Measurements from ENCODE around the gene HIF1A.

Gene HIF1A

DNA sequence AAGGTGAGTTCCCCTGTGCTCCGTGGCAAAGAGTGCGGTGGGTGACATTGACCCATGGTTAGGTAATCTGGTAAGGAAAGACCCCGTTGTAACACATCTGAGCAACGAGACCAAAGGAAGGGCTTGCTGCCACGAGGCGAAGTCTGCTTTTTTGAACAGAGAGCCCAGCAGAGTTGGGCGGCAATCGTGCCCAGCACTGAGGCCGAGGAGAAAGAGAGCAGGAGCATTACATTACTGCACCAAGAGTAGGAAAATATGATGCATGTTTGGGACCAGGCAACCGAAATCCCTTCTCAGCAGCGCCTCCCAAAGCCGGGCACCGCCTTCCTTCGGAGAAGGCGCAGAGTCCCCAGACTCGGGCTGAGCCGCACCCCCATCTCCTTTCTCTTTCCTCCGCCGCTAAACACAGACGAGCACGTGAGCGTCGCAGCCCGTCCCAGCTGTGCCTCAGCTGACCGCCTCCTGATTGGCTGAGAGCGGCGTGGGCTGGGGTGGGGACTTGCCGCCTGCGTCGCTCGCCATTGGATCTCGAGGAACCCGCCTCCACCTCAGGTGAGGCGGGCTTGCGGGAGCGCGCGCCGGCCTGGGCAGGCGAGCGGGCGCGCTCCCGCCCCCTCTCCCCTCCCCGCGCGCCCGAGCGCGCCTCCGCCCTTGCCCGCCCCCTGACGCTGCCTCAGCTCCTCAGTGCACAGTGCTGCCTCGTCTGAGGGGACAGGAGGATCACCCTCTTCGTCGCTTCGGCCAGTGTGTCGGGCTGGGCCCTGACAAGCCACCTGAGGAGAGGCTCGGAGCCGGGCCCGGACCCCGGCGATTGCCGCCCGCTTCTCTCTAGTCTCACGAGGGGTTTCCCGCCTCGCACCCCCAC lies at the start of gene HIF1A:
Gene HIF1A, plus strand, starts transcription at position 684 of the 865 bp plus-strand sequence. CDS start 292 bp downstream, outside the sequence.
- no peak for TF ChIP-seq ZFX (IDR thresholded peaks at IDR 0.05; ENCODE audit: borderline replicate concordance)
- TF ChIP-seq, protein P1, sequence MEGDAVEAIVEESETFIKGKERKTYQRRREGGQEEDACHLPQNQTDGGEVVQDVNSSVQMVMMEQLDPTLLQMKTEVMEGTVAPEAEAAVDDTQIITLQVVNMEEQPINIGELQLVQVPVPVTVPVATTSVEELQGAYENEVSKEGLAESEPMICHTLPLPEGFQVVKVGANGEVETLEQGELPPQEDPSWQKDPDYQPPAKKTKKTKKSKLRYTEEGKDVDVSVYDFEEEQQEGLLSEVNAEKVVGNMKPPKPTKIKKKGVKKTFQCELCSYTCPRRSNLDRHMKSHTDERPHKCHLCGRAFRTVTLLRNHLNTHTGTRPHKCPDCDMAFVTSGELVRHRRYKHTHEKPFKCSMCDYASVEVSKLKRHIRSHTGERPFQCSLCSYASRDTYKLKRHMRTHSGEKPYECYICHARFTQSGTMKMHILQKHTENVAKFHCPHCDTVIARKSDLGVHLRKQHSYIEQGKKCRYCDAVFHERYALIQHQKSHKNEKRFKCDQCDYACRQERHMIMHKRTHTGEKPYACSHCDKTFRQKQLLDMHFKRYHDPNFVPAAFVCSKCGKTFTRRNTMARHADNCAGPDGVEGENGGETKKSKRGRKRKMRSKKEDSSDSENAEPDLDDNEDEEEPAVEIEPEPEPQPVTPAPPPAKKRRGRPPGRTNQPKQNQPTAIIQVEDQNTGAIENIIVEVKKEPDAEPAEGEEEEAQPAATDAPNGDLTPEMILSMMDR (IDR thresholded peaks at IDR 0.05): no peak
- peak within 1 kb of the TSS; percentile 66 for H3K27ac ChIP-seq

GRCh38 chr14:61646366-61647116 lies 48.8 kb upstream of the HIF1A start:
- no peak overlapping the region for H3K27ac ChIP-seq
- TF ChIP-seq ZFX (IDR thresholded peaks at IDR 0.05; ENCODE audit: borderline replicate concordance): no peak
- TF ChIP-seq, protein P1 (IDR thresholded peaks at IDR 0.05): no peak

DNA sequence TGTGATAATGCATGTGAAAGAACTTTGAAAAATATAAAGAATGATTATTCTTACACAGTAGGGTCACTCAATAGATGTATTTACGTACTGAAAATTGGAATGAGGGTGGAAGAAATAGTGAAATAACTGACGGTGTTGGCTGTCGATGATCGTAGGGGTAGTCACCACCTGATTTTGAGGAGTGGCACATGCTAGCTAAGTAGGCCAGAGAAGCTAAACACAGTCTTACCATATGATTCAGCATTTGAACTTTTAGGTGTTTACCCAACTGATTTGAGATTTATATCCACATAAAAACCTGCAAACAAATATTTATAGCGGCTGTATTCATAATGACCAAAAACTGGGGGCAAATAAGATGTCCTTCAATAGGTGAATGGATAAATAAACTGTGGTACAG lies 47.6 kb upstream of the HIF1A start:
- peak overlapping the region; percentile 44 for H3K27ac ChIP-seq
- TF ChIP-seq ZFX (IDR thresholded peaks at IDR 0.05; ENCODE audit: borderline replicate concordance): no peak
- TF ChIP-seq, protein P1 (IDR thresholded peaks at IDR 0.05): no peak

DNA sequence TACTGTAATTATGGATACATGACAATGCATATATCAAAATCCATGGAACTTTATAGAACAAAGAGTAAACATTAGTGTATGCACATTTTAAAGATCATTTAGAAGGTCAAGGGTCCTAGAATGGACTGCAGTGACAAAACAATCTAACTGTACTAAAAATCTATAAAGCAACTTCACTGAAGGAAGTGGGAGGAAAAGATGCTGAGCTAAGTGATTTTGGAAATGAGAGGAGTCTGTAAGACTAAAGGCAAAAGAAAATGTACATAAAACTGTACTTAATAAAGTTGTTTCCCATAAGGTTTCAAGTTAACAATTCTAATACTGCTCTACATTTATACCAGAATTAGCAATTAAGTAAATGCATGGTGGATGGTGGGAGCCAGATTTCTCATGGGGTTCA lies 46.9 kb upstream of the HIF1A start:
- H3K27ac ChIP-seq: peak overlapping the region; percentile 44
- TF ChIP-seq, protein P1 (IDR thresholded peaks at IDR 0.05): no peak
- no peak for TF ChIP-seq ZFX (IDR thresholded peaks at IDR 0.05; ENCODE audit: borderline replicate concordance)

GRCh38 chr14:61649283-61649682 lies 46.0 kb upstream of the HIF1A start:
- TF ChIP-seq ZFX (IDR thresholded peaks at IDR 0.05; ENCODE audit: borderline replicate concordance): no peak
- TF ChIP-seq, protein P1 (IDR thresholded peaks at IDR 0.05): no peak
- no peak overlapping the region for H3K27ac ChIP-seq

DNA sequence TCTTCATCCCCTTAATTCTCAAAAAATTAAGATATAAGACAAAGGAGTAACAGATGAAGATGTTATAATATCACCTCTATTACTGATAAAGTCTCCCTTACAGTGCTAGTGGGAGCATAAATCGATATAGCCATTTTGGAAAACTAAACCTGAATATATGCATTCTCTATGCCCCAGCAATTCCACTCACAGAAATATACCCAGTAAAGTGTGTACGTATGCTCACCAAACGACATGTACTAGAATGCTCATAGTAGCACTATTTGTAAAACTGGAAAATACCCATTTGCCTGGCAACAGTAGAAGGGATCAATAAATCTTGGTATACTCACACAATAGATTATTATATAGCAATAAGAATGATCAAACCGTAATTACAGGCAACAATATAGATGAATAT lies 44.0 kb upstream of the HIF1A start:
- H3K27ac ChIP-seq: no peak overlapping the region
- no peak for TF ChIP-seq ZFX (IDR thresholded peaks at IDR 0.05; ENCODE audit: borderline replicate concordance)
- TF ChIP-seq, protein P1 (IDR thresholded peaks at IDR 0.05): no peak

Measured in 22Rv1 (cell line).